ENCODE measurements around the gene HSFX3. TPM values are rescaled to one million over a fixed set of nuclear protein-coding genes. Genes with fewer than 3 reads are reported as not detected.
"Not testable (repeated sequence)": the region's sequence is repeated elsewhere in the genome, so short reads cannot be mapped to it uniquely, and the experiment has no call there.

The HSFX3 gene
- total and polyA plus RNA-seq, 2 donors (not counting 1 experiment from before 2014, with no cell fraction given): not detected

DNA sequence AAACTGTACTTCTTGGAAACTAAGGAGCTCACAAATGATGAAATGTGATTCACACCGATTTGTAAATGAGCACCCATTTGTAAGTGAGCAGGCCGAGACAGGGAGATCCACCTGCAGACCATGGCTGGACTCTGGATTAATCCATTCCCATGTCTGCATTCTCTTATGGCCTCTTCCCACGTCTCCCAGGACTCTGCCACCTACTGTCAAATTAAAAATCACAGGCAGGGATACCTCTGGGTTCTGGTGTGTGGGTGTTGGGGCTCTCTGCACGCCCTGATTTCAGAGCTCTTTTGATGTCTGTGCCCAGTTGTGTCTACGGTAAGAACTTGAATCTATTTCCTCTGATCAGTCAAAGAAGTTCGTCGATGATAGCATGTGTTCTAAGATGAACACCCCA is 41.3 kb upstream of the HSFX3 start:
- POLR2A ChIA-PET; H3K4me1 ChIP-seq (ENCODE audit: control insufficient read depth in 2 of 2, insufficient read depth in 2 of 2, low read length in 2 of 2); H3K4me1 Mint-ChIP-seq; H4K20me1 ChIP-seq (ENCODE audit: control insufficient read depth, insufficient read depth, low read length, poor library complexity, severe bottlenecking); ATAC-seq (ENCODE audit: low read depth); H3K9me3 ChIP-seq (ENCODE audit: control extremely low read depth in 1 of 3, control insufficient read depth in 2 of 3, insufficient read depth in 1 of 3, low read length in 2 of 3); DNase-seq; H3K27ac Mint-ChIP-seq; H3K27me3 Mint-ChIP-seq; H3K4me2 ChIP-seq (replicated peaks; ENCODE audit: low read depth, low read length, poor library complexity, severe bottlenecking); H3K4me3 Mint-ChIP-seq; intact Hi-C loops (cut with micrococcal nuclease); H3K9me3 Mint-ChIP-seq (ENCODE audit: insufficient read depth); H3K79me2 ChIP-seq (ENCODE audit: control insufficient read depth, insufficient read depth, low read length); CTCF ChIA-PET; H3K4me3 ChIP-seq (ENCODE audit: control extremely low read depth in 1 of 5, extremely low read depth in 1 of 5, insufficient read depth in 1 of 5, low read depth in 2 of 5, low read length in 4 of 5); H3K9ac ChIP-seq (ENCODE audit: low read length); H3K27me3 ChIP-seq (replicated peaks in 1 of 4; ENCODE audit: control extremely low read depth in 1 of 4, control insufficient read depth in 3 of 4, insufficient read depth in 4 of 4, low read length in 3 of 4); H2AFZ ChIP-seq (ENCODE audit: insufficient read depth, low read depth, low read length, poor library complexity, severe bottlenecking); H3K36me3 ChIP-seq (replicated peaks in 1 of 2; ENCODE audit: control extremely low read depth in 1 of 2, control insufficient read depth in 1 of 2, extremely low read depth in 1 of 2, insufficient read depth in 2 of 2, low read length in 1 of 2); H3K27ac ChIP-seq (ENCODE audit: low read length in 2 of 2): not testable (repeated sequence)
- no CpG with 5 or more reads among the region's 7 CpGs for WGBS (ENCODE audit: insufficient coverage)

DNA sequence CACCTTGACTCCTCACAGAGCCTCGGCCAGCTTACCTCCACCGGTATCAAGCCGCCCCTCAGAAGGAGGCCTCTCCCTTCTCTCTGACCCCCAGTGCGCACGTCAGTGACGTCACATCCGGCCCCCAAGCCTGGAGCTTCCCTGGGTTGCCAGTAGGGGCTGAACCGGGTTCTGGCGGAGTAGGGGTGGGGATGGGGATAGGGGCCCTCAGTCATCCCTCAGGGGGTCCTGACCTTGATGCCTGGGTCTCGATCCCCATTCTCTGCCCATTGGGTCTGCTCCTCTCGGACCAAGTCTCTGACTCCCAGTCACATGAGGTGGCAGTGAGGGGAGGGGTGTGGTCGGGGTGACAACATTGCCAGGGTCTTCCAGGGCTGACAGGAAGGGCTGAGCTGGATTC is 37.6 kb upstream of the HSFX3 start, which contains the start of gene MAGEA9B:
Gene MAGEA9B, minus strand, starts transcription at position 101 of the 400 bp plus-strand sequence. CDS start 4,280 bp downstream, outside the sequence.
- H3K27ac Mint-ChIP-seq; intact Hi-C loops (cut with micrococcal nuclease): not testable (repeated sequence)

DNA sequence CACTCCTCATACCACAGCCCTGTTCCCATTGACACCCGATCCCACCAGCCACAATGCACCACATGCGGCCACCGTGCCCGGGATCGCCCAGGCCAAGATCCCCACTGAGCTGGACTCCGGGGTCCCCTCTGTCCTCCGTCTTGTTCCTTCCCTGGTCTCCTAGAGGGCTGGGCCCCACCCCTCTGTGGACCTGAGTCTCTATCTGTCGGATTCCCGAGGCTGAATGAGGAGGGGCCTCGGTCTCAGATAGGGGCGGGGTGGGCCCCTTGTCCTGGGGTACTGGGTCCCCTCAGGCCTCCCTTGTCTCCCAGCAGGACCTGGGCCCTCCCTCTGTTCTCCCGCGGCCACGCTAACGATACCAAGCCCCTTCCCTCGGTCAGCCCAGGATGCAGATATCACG is 35.9 kb upstream of the HSFX3 start:
- H3K9me3 Mint-ChIP-seq (ENCODE audit: insufficient read depth); H3K9ac ChIP-seq (ENCODE audit: low read length); H3K27ac Mint-ChIP-seq; H4K20me1 ChIP-seq (ENCODE audit: control insufficient read depth, insufficient read depth, low read length, poor library complexity, severe bottlenecking); H3K4me3 ChIP-seq (ENCODE audit: control extremely low read depth in 1 of 5, extremely low read depth in 1 of 5, insufficient read depth in 1 of 5, low read depth in 2 of 5, low read length in 4 of 5); ATAC-seq (ENCODE audit: low read depth); H3K36me3 ChIP-seq (replicated peaks in 1 of 2; ENCODE audit: control extremely low read depth in 1 of 2, control insufficient read depth in 1 of 2, extremely low read depth in 1 of 2, insufficient read depth in 2 of 2, low read length in 1 of 2); H3K4me2 ChIP-seq (replicated peaks; ENCODE audit: low read depth, low read length, poor library complexity, severe bottlenecking); H2AFZ ChIP-seq (ENCODE audit: insufficient read depth, low read depth, low read length, poor library complexity, severe bottlenecking); CTCF ChIA-PET; H3K9me3 ChIP-seq (ENCODE audit: control extremely low read depth in 1 of 3, control insufficient read depth in 2 of 3, insufficient read depth in 1 of 3, low read length in 2 of 3); H3K27me3 Mint-ChIP-seq; H3K27me3 ChIP-seq (replicated peaks in 1 of 4; ENCODE audit: control extremely low read depth in 1 of 4, control insufficient read depth in 3 of 4, insufficient read depth in 4 of 4, low read length in 3 of 4); H3K4me1 Mint-ChIP-seq; H3K79me2 ChIP-seq (ENCODE audit: control insufficient read depth, insufficient read depth, low read length); H3K27ac ChIP-seq (ENCODE audit: low read length in 2 of 2); DNase-seq; H3K4me1 ChIP-seq (ENCODE audit: control insufficient read depth in 2 of 2, insufficient read depth in 2 of 2, low read length in 2 of 2); intact Hi-C loops (cut with micrococcal nuclease); POLR2A ChIA-PET; H3K4me3 Mint-ChIP-seq: not testable (repeated sequence)
- WGBS (ENCODE audit: insufficient coverage): no CpG with 5 or more reads among the region's 17 CpGs

More for the DNA sequence above, 37.6 kb upstream of the HSFX3 start, which contains the start of gene MAGEA9B:
- CTCF ChIA-PET; H3K9me3 Mint-ChIP-seq (ENCODE audit: insufficient read depth); H3K27ac ChIP-seq (ENCODE audit: low read length in 2 of 2); H3K4me3 Mint-ChIP-seq; H3K4me3 ChIP-seq (ENCODE audit: control extremely low read depth in 1 of 5, extremely low read depth in 1 of 5, insufficient read depth in 1 of 5, low read depth in 2 of 5, low read length in 4 of 5); ATAC-seq (ENCODE audit: low read depth); H3K9me3 ChIP-seq (ENCODE audit: control extremely low read depth in 1 of 3, control insufficient read depth in 2 of 3, insufficient read depth in 1 of 3, low read length in 2 of 3); POLR2A ChIA-PET; H3K4me2 ChIP-seq (replicated peaks; ENCODE audit: low read depth, low read length, poor library complexity, severe bottlenecking); H3K27me3 Mint-ChIP-seq; H3K9ac ChIP-seq (ENCODE audit: low read length); H3K27me3 ChIP-seq (replicated peaks in 1 of 4; ENCODE audit: control extremely low read depth in 1 of 4, control insufficient read depth in 3 of 4, insufficient read depth in 4 of 4, low read length in 3 of 4); H3K79me2 ChIP-seq (ENCODE audit: control insufficient read depth, insufficient read depth, low read length); H4K20me1 ChIP-seq (ENCODE audit: control insufficient read depth, insufficient read depth, low read length, poor library complexity, severe bottlenecking); H3K36me3 ChIP-seq (replicated peaks in 1 of 2; ENCODE audit: control extremely low read depth in 1 of 2, control insufficient read depth in 1 of 2, extremely low read depth in 1 of 2, insufficient read depth in 2 of 2, low read length in 1 of 2); H3K4me1 ChIP-seq (ENCODE audit: control insufficient read depth in 2 of 2, insufficient read depth in 2 of 2, low read length in 2 of 2); H3K4me1 Mint-ChIP-seq; H2AFZ ChIP-seq (ENCODE audit: insufficient read depth, low read depth, low read length, poor library complexity, severe bottlenecking); DNase-seq: not testable (repeated sequence)
- no CpG with 5 or more reads among the region's 12 CpGs for WGBS (ENCODE audit: insufficient coverage)

DNA sequence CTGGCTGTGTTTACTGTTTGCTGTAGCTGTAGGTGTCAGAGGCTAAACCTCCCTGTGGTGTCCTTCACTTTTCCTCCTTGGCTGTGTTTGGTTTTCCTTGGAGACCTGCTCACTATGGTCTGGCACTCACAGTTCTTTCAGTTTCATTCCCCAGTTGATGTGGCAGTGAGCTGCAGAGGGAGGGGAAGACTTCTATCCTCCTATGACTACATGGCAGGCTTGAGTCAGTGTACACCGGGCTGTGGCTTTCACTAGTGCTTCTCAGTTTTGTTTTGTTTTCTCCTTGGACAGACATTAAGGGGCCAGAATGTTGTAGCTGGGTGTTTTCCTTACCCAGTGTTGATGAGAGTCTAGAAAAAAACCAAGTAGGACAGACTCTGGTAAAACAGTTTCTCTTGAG is 23.7 kb upstream of the HSFX3 start:
- H3K4me3 Mint-ChIP-seq; H3K9me3 Mint-ChIP-seq (ENCODE audit: insufficient read depth); H3K27me3 ChIP-seq (replicated peaks in 1 of 4; ENCODE audit: control extremely low read depth in 1 of 4, control insufficient read depth in 3 of 4, insufficient read depth in 4 of 4, low read length in 3 of 4); DNase-seq; H3K4me1 Mint-ChIP-seq; CTCF ChIA-PET; H3K79me2 ChIP-seq (ENCODE audit: control insufficient read depth, insufficient read depth, low read length); H3K4me2 ChIP-seq (replicated peaks; ENCODE audit: low read depth, low read length, poor library complexity, severe bottlenecking); H3K36me3 ChIP-seq (replicated peaks in 1 of 2; ENCODE audit: control extremely low read depth in 1 of 2, control insufficient read depth in 1 of 2, extremely low read depth in 1 of 2, insufficient read depth in 2 of 2, low read length in 1 of 2); H3K4me1 ChIP-seq (ENCODE audit: control insufficient read depth in 2 of 2, insufficient read depth in 2 of 2, low read length in 2 of 2); H3K9ac ChIP-seq (ENCODE audit: low read length); H4K20me1 ChIP-seq (ENCODE audit: control insufficient read depth, insufficient read depth, low read length, poor library complexity, severe bottlenecking); POLR2A ChIA-PET; H2AFZ ChIP-seq (ENCODE audit: insufficient read depth, low read depth, low read length, poor library complexity, severe bottlenecking); intact Hi-C loops (cut with micrococcal nuclease); H3K27ac Mint-ChIP-seq; H3K27ac ChIP-seq (ENCODE audit: low read length in 2 of 2); ATAC-seq (ENCODE audit: low read depth); H3K9me3 ChIP-seq (ENCODE audit: control extremely low read depth in 1 of 3, control insufficient read depth in 2 of 3, insufficient read depth in 1 of 3, low read length in 2 of 3); H3K4me3 ChIP-seq (ENCODE audit: control extremely low read depth in 1 of 5, extremely low read depth in 1 of 5, insufficient read depth in 1 of 5, low read depth in 2 of 5, low read length in 4 of 5): not testable (repeated sequence)
- no CpG with 5 or more reads among the region's 1 CpG for WGBS (ENCODE audit: insufficient coverage)
- peaks cover 13% of the 10 kb centered on the region for H3K27me3 Mint-ChIP-seq
